ENCODE data around the gene PPP1R13L. TPM values are rescaled to one million over a fixed set of nuclear protein-coding genes. Genes with fewer than 3 reads are reported as not detected.

Gene PPP1R13L
- total RNA-seq, 6 experiments from 2014 or later, result 10.2 to 24.7 (median 22.2) TPM

DNA sequence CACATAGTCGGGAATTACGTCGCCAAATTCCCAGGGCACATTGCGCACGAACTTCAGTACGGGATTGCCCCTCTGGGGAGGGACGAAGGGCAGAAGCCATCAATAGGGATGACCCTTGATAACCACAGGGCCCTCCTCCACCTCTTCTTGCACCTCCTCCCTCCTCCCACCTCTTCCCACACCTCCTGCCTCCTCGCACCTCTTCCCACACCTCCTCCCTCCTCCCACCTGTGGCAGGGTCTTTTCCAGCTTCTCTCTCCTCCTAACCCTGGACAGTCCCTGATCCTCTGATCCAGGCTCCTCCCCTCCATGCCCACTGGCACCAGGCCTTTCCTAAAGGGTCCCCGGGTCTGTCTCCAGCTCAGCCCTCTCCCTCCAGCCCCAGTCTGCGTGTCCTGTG, 15.5 kb upstream of the PPP1R13L start:
- TF ChIP-seq CTCF (IDR thresholded peaks at IDR 0.05), result no peak
- no peak overlapping the region for H3K4me3 Mint-ChIP-seq
- H3K9me3 Mint-ChIP-seq, result no peaks in the 10 kb centered on the region
- DNase-seq, result no peak
- H3K27me3 Mint-ChIP-seq (ENCODE audit: insufficient read depth), result peaks cover 6% of the 10 kb centered on the region
- H3K27ac Mint-ChIP-seq, result no peak overlapping the region
- peaks cover 47% of the 10 kb centered on the region for H3K4me1 Mint-ChIP-seq (ENCODE audit: low read depth)
- H3K36me3 Mint-ChIP-seq (ENCODE audit: low read depth), result peaks cover 39% of the 10 kb centered on the region

DNA sequence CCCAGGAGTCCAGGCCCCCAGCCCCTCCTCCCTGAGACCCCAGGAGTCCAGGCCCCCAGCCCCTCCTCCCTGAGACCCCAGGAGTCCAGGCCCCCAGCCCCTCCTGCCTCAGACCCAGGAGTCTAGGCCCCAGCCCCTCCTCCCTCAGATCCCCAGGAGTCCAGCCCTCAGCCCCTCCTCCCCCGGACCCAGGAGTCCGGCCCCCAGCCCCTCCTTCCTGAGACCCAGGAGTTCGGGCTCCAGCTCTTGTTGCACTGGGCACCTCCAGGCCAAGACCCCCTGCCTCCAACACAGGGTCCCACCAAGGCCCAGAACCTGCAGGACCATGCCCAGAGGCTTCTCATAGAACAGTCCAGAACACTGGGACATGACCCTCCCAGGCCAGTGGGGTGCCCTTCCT, 15.0 kb upstream of the PPP1R13L start:
- no peak for DNase-seq
- peaks cover 46% of the 10 kb centered on the region for H3K4me1 Mint-ChIP-seq (ENCODE audit: low read depth)
- peaks cover 6% of the 10 kb centered on the region for H3K27me3 Mint-ChIP-seq (ENCODE audit: insufficient read depth)
- no peak overlapping the region for H3K27ac Mint-ChIP-seq
- H3K4me3 Mint-ChIP-seq, result no peak overlapping the region
- TF ChIP-seq CTCF (IDR thresholded peaks at IDR 0.05), result no peak
- peaks cover 39% of the 10 kb centered on the region for H3K36me3 Mint-ChIP-seq (ENCODE audit: low read depth)
- H3K9me3 Mint-ChIP-seq, result no peaks in the 10 kb centered on the region

DNA sequence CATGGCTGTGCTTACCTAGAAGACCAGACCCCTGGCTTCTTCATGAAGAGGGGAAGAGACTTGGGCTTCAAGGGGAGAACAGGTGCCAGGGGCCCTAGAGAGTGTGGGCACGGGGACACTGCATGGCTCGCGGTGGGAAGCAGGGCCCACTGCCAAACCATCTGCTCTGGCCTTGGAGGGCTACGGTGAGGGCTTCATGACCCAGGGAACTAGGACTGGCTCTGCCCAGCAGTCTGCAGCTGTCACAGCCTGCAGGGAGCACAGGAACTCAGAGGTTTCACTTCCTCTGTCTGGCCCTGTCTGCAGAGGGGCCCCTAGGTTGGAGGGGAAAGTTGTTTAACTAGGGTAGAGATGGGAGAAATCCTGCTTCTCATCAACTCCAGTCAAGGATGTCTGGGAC, 14.5 kb upstream of the PPP1R13L start:
- Mint-ChIP-seq H3K36me3 (ENCODE audit: low read depth) (peaks cover 43% of the 10 kb centered on the region), H3K27ac (no peak overlapping the region; the same call in 1 of the 2 replicates), H3K4me1 (ENCODE audit: low read depth) (peaks cover 41% of the 10 kb centered on the region), H3K27me3 (ENCODE audit: insufficient read depth) (peaks cover 6% of the 10 kb centered on the region), H3K9me3 (no peaks in the 10 kb centered on the region), H3K4me3 (no peak overlapping the region)
- no peak for TF ChIP-seq CTCF (IDR thresholded peaks at IDR 0.05)
- no peak for DNase-seq

DNA sequence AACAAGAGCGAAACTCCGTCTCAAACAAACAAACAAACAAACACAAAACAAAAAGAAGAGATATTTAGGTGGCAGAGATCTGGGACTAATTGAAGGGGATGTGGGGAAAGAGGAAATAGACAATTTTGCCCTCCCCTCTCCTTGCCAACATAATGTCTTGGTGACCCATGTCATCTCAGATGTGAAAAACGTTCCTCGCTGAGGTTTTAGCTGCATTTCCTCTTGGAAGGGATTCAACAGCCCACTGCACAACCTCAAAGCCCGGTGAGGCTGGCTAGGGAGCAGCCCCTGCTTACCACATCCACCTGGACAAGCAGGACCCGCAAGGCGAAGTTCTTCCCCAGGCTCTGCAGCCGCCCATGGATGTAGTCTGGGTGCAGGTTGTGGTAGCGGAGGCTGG, 13.9 kb upstream of the PPP1R13L start:
- H3K36me3 Mint-ChIP-seq (ENCODE audit: low read depth), result peaks cover 49% of the 10 kb centered on the region
- no peak for TF ChIP-seq CTCF (IDR thresholded peaks at IDR 0.05)
- no peak overlapping the region for H3K27ac Mint-ChIP-seq
- DNase-seq, result no peak
- H3K4me1 Mint-ChIP-seq (ENCODE audit: low read depth), result peaks cover 40% of the 10 kb centered on the region
- H3K9me3 Mint-ChIP-seq, result no peaks in the 10 kb centered on the region
- H3K4me3 Mint-ChIP-seq, result no peak overlapping the region
- peaks cover 6% of the 10 kb centered on the region for H3K27me3 Mint-ChIP-seq (ENCODE audit: insufficient read depth)

DNA sequence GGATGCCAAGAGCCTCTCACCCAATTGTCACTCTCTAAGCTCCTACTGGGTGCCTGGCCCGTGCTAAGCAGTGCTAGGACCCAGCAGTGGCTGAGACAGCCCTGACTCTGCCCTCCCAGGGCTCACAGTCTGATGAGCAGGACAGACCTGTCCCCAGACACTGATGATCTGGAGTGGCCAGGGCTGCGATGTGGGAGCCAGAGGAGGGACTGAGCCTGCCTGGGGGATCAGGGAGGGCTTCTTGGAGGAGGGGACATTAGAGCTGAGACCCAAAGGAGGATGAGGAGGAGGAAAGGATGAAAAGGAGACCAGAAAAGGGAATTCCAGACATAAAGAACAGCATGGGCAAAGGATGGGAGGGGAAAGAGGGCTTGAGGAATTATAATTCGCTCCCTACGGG, 12.3 kb upstream of the PPP1R13L start:
- TF ChIP-seq CTCF (IDR thresholded peaks at IDR 0.05), result no peak
- Mint-ChIP-seq H3K4me3 (no peak overlapping the region), H3K4me1 (ENCODE audit: low read depth) (peaks cover 29% of the 10 kb centered on the region), H3K27ac (peak overlapping the region; percentile 59), H3K27me3 (ENCODE audit: insufficient read depth) (peaks cover 4% of the 10 kb centered on the region), H3K36me3 (ENCODE audit: low read depth) (peaks cover 54% of the 10 kb centered on the region), H3K9me3 (no peaks in the 10 kb centered on the region)
- DNase-seq, result no peak

DNA sequence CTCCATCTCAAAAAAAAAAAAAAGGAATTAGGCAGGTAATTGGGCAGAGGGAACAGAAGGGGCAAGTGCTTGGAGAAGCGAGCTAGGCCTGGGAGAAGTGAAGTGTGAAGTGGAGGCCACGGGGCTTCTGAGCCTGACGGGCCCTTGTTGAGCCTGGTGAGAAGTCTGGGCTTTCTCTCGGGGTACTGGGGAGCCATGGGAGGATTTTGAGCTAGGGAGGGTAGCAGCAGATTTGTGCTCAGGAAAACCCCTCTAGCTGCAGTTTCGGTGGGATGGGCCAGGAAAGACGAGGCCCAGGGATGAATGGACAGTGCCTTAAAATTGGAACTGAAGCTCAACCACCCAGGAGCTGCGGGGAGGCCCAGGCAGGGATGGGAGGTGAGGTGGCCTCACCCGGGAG, 9.6 kb upstream of the PPP1R13L start:
- peaks cover 1% of the 10 kb centered on the region; the same call in 1 of the 2 replicates for H3K27me3 Mint-ChIP-seq (ENCODE audit: insufficient read depth)
- peak overlapping the region; percentile 19 for H3K27ac Mint-ChIP-seq

More for the DNA sequence above, 9.6 kb upstream of the PPP1R13L start:
- Mint-ChIP-seq H3K4me3 (no peak overlapping the region), H3K36me3 (ENCODE audit: low read depth) (peaks cover 62% of the 10 kb centered on the region), H3K4me1 (ENCODE audit: low read depth) (peaks cover 19% of the 10 kb centered on the region), H3K9me3 (no peaks in the 10 kb centered on the region)
- DNase-seq, result no peak
- TF ChIP-seq CTCF (IDR thresholded peaks at IDR 0.05), result no peak

Measured in HFFc6 (cell line).